Astrocyte of the hippocampus (primary cell): ENCODE measurements around the gene ENOX2.
"Not testable (repeated sequence)": the region's sequence is repeated elsewhere in the genome, so short reads cannot be mapped to it uniquely, and the experiment has no call there.

Experiments used
- DNase-seq: peaks from one replicate; pipeline ENCODE4 v3.0.0; 2011; ENCODE audit warnings: low read depth, low spot score

The ENOX2 gene

GRCh38 chrX:130902783-130903613 lies at the start of gene ENOX2:
ENOX2 (minus strand) TSS chrX:130903209; CDS start chrX:130703216, 199,993 bp downstream.
- DNase-seq = peak; percentile 96

- no peak for DNase-seq
Observed at GRCh38 chrX:130952266-130953043, 49.4 kb upstream of the ENOX2 start.

- no peak for DNase-seq
Observed at GRCh38 chrX:130944230-130944629, 41.2 kb upstream of the ENOX2 start.

DNA sequence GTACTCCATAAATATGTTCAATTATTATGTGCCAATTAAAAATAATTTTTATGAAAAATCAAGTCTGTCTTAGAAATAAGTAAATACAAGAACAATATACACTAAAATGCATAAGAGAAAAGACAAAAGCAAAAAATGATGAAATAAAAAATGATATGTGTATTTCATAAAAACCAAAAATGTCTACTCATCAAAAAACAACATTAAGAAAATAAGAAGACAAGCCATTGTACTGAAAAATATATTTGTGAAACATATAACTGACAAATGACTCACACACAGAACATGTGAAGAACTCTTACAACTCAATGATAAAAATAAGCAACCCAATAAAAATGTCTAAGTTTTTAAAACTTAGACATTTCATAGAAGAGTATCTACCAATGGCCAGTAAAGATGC lies 34.1 kb upstream of the ENOX2 start:
- DNase-seq = no peak

DNA sequence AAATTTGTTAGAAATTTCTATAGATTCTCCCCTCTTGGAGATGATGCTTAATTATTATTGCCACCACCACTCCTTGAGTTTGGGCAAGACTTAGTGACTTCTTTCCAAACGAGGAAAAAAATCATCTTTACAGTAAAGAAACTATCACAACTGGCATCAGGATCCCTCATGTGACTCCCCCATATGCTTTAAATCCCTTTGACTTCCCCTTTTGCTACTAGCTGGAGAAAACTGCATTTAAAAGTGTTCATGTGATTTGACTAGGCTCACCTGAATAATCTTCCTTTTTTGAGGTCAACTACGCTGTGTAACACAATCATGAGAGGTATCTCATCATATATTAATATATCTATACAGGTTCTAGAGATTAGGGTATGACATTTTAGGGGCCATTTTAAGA lies 30.3 kb upstream of the ENOX2 start:
- no peak for DNase-seq

DNA sequence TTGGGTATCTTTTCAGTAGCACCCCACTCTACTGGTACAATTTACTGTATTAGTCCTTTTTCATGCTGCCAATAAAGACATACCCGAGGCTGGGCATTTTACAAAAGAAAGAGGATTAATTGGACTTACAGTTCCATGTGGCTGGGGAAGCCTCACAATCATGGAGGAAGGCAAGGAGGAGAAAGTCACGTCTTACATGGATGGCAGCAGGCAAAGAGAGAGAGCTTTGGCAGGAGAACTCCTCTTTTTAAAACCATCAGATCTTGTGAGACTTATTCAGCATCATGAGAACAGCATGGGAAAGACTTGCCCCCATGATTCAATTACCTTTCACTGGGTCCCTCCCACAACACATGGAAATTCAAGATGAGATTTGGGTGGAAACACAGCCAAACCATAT lies 17.4 kb upstream of the ENOX2 start:
- DNase-seq = not testable (repeated sequence)

GRCh38 chrX:130919676-130920075 lies 16.7 kb upstream of the ENOX2 start:
- DNase-seq = not testable (repeated sequence)

DNA sequence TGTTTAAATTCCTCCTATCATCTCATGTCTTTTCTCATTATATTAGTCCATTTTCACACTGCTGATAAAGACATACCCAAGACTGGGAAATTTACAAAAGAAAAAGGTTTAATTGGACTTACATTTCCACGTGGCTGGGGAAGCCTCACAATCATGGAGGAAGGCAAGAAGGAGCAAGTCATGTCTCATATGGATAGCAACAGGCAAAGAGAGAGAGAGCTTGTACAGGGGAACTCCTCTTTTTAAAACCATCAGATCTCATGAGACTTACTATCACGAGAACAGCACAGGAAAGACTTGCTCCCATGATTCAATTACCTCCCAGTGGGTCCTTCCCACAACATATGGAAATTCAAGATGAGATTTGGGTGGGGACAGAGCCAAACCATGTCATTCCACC lies 15.5 kb upstream of the ENOX2 start:
- DNase-seq = not testable (repeated sequence)

DNA sequence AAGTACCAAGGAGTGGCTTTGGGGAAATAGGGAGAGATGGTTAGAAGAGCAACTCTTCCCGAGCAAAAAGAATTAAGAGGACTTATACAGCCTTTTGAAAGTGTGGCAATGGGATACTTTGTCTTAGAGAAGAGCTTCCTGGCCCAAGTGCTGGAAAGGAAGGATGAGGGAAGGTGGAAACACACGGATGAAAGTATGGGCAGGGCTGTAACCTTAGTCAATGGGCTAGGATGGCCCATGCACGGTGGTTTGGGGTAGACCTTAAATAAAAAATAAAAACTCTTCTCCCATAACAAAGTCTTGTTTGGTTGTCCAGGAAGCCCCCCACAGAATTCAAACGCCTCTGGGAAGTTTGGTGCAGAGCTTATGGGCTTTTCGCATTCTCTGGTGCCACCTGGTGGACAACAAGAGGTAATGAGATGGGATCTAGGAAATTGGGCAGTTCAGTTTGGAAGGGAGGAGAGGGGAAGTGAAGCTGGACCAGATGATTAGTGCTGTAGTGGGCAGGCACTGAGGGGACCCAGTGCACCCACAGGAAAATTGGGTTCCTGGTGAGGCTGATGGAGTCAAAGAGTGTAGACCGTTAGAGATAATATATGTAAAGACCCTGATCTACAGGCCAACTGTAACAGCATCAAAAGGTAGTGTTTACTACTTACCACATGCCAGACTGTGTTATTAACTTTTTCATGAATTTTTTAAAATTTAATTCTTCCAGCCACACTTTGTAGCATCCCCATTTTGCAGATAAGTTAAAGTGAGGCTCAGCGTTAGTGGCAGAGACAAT lies 13.8 kb upstream of the ENOX2 start:
- DNase-seq = peak; percentile 64

GRCh38 chrX:130915302-130915701 lies 12.3 kb upstream of the ENOX2 start:
- no peak for DNase-seq

GRCh38 chrX:130909469-130910136 lies 6.6 kb upstream of the ENOX2 start:
- DNase-seq = no peak

DNA sequence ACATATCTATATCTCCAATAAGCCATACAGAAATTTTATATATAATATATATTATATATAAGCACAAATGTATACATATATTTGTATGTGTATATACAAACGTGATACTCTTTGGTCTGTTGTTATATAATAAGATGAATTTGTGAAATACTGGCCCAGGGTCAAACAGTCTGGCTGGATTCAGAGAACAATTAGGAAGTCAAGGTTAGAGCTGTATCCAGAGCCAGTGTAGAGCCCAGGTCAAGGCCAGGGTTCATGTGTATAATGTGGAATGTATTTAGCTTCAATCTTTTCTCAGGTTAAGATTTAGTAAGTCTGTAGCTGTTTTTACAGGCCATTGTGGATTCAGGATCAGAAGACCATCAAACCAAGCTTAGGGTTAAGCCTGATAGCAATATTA lies 3.8 kb upstream of the ENOX2 start:
- no peak for DNase-seq

DNA sequence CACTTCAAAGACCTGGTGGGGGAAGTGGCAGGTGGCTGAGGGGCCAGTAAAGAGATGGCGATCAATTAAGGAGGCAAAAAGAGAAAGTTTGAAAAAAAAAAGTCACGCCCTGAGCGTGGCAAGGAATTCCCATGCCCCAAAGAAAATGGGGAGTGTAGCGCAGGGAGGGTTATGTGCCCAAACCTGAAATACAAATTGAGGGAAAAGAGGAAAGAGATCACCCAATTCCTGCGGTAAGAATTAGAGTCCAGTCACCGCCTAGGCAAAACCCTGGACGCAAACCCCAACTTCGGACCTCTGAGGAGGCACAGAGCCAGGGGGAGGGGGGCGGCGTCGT lies 595 bp downstream of the ENOX2 start:
- DNase-seq = no peak

DNA sequence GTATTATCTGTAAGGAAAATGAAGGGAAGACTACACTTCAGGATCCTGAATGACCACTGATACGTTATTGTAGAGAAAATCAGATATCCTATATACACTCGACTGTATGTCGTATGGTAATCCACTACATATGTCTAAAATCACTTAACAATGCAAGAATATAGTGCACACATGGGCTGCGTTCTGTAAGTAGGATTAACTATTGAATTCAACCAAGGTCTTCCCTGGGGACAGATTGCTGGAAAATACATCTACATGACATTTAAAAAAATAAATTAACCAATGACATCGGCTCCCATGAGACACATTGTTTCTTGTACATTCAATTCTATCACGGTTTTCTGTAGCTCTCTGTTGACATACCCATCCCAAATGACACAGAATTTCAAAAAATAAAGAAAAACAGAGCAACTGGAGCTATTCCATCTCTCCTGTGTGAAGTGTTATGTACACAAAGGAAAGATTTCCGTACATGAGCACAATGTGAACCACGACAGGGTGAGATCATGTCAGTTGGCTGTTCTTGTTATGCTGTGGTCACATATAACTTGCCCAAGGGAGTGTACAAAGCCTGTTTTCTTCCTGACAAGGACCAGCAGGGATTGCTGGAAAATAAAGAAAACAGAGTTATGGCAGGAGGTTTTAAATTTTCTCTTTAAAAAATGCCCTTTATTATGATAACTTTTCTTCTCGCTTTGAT lies 6.1 kb downstream of the ENOX2 start:
- DNase-seq = peak; percentile 44

GRCh38 chrX:130896026-130896425 lies 7.0 kb downstream of the ENOX2 start:
- DNase-seq = no peak

DNA sequence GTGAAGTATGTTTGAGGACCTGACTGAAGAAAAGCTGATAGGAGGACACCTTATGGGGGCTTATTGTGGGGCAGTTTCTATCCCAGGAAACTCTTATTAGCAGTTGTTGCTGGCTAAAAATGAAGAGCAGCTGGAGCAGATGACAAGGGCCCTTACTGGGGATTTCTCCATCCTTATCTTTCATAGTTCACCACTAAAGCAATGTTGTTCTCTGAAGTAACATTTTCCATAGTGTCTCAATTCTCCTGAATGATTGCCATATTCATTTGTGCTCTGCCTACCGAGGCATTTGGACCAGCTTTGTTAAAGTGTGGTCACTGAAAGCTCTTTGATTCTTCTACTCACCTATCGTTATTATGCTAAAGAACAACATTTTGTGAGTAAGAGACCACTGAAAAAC lies 7.7 kb downstream of the ENOX2 start:
- DNase-seq = no peak

- DNase-seq = no peak
Observed at GRCh38 chrX:130893356-130894085, 9.5 kb downstream of the ENOX2 start.

GRCh38 chrX:130887376-130887775 lies 15.6 kb downstream of the ENOX2 start:
- no peak for DNase-seq

- DNase-seq = no peak
Observed at GRCh38 chrX:130885996-130886395, 17.0 kb downstream of the ENOX2 start.

DNA sequence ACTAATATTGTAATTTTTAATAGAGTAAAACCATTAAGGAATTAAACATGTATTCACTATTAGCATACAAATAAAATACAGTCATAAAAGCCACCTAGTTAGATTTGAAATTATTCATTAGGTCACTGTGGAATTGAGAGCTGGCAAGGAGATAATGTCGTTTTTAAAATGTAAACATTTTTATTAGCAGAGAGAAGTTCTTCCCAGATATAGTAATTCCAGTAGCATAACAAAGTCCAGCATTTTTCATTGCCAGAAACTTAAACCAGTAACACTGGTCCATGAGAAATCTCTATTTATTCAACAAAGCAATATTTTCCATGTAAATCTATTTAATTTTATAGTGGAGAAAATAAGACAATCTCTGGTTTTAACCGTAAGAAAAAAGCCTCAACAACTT lies 17.5 kb downstream of the ENOX2 start:
- no peak for DNase-seq
